EL (cell line): ENCODE data around the gene FLNC.

Source experiments
- DNase-seq: peaks from one replicate; pipeline ENCODE4 v3.0.0-alpha.2; 2016

Gene FLNC

GRCh38 chr7:128805225-128805624 lies 25.0 kb upstream of the FLNC start:
- no peak for DNase-seq

DNA sequence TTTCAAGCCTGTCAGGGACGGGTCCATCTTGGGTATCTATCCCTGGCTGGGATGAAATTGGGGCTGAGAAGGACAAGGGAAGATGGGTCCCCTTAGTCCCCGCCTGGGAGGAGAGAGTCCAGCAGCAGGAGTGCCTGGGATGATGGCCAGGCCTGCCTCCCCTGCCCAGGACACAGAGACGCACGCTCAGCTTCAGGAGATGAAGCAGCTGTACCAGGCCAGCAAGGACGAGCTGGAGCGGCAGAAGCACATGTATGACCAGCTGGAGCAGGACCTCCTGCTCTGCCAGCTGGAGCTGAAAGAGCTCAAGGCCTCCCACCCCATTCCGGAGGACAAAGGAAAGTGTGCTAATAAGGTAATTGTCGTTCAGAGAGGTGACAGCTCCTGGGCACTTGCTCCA lies 23.0 kb upstream of the FLNC start:
- no peak for DNase-seq

GRCh38 chr7:128809363-128809762 lies 20.8 kb upstream of the FLNC start:
- DNase-seq = no peak

- no peak for DNase-seq
Observed at GRCh38 chr7:128810473-128810872, 19.7 kb upstream of the FLNC start.

DNA sequence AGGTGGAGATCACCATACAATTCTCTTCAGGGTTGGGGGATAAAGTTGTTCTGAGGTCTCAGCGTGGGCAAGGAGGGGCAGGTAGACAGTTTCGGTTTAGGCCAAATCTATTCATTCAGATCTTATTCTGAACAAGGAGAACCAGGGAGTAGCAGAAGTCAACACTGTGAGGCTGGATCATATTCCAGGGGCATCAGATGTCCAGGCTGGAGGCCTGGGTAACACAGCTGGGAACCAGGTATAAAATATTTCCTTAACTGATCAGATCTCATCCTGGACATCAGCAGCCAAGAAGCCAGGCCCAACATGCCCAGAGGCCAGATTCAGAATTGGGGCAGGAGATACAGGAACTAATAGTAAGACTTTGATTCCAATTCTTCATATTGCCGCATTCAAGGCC lies 19.2 kb upstream of the FLNC start:
- DNase-seq = no peak

DNA sequence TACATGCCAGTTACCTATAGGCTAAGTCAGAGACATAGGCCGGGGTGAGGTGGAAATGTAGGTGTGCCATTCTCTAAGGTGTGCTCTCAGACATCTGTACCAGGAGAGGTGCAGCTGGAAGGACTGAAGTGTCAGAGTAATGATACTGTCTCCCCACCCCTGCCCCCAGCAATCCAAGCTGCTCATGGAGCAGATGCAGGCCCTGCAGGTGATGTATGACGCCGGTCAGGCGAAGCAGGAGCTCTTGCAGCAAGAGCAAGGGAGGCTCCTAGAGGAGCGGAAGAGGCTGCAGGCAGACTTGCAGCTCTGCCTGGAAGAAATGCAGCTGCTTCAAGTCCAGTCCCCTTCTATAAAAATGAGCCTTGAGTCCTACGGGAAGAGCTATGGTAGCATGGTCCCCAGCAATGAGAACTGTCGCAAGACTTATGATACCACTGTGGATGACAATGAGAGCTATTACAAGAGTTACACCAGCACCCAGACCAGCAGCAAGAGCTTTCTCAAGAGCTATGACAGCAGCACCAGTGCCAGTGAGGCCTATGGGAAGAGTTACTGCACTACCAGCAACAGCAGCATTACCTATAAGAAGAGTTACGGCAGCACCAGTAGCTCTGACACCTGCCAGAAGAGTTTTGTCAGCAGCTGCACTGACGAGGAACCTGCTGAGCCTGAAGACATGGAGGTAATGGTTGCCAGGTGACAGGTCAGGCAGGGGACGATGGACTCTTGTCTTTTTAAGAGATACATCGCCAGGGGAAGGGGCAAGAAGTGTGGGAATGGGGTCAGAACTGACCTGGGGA lies 18.4 kb upstream of the FLNC start:
- DNase-seq = no peak

GRCh38 chr7:128812514-128813168 lies 17.6 kb upstream of the FLNC start:
- DNase-seq = no peak

DNA sequence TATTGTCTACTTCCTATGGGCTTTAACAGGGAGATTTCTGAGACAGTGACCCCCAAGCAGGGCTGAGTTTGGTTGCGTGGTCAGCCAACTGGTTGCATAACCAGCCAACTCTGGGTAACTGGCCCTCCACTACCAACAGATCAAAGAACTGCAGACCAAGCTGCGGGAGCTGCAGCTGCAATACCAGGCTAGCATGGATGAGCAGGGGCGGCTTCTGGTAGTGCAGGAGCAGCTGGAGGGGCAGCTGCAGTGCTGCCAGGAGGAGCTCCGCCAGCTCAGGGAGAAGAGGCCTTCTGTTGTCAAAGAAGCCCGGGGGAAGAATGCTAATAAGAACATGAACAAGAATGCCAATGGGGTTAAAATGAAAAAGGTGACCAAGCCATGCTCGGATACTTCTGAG lies 15.7 kb upstream of the FLNC start:
- no peak for DNase-seq

DNA sequence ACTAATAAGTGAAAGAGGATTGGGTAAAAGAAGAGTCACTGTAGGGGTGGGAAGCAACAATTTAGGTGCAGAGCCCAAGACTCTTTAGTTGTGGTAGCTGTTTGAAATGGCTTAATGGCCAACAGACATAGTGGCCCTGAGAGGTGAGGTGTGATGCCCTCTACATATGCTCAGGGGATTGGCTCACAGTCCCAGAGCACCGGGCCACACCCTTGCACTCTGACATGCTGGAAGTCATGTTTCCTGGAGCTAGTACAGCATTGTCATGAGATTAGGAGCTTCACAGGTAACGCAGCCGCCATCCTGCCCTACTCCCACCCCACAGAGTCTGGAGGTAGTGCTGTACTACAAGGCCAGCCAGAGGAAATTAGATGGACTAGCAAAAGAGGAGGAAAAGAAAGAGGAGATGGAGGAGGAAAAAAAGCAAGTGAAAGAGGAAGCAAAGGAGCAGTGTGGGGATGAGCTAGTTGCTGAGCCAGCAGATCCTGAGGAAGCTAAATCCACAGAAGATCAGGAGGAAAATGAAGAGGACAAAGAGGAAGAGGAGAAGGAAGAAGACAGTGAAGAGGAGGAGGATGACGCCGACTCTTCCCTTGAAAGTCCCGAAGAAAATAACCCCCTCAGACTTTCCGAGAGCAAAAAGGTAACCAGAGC lies 14.8 kb upstream of the FLNC start:
- DNase-seq = no peak

DNA sequence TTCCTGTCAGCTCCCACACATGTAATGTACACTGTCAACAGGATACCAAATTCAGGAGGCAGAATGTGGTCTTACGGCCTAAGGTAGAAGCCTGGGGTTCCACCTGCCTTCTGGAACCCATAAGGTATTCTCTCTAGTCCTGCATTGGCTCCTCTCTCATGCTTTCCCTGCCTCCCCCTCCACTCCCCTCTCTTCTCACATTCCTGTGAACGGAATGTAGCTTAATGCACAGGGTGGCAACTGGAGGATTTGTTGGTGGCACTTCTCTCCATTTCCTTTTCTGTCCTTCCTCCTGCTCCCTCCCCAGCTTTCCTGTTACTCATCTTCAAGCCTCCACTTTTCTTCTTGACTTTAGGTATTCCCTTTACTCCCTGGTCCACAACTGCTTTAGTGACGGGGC lies 11.5 kb upstream of the FLNC start:
- no peak for DNase-seq

DNA sequence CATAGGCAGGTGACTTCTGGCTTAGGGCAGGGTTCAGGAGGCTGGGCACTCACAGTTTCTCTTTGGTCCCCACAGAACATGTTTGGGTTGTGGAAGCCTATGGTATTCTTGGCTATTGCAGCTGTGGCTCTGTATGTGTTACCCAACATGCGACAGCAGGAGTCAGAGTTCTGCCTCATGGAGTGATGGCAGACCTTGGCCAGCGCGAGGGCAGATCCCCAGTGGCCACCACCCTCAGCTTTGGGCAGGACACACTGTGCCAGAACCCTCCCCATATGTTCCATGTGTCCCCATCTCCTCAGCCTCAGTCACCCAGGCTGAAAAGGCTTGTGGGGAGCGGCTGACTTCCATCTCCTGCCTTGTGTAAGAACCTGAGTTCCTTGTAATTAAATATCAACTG lies 8.5 kb upstream of the FLNC start:
- DNase-seq = no peak

- DNase-seq = no peak
Observed at GRCh38 chr7:128826512-128826911, 3.7 kb upstream of the FLNC start.

DNA sequence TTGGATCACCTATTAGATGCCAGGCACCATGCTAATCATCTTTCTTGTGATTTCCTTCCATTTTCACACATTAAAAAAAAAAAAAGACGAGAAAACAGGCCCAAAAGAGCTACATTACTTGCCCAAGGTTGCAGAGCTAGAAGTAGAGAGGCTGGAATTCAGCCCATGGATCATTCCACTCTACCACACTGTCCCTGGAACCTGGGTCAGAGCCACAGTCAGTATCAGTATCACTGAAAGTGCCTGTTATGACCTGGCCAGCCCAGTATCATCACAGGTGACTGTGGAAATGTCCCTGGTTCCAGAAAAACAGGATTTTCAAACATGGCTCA lies 3.3 kb upstream of the FLNC start:
- DNase-seq = no peak

- DNase-seq = peak; percentile 85
Observed at GRCh38 chr7:128827248-128827958, 2.8 kb upstream of the FLNC start.

- DNase-seq = peak; percentile 89
Observed at GRCh38 chr7:128827971-128828711, 2.1 kb upstream of the FLNC start.

DNA sequence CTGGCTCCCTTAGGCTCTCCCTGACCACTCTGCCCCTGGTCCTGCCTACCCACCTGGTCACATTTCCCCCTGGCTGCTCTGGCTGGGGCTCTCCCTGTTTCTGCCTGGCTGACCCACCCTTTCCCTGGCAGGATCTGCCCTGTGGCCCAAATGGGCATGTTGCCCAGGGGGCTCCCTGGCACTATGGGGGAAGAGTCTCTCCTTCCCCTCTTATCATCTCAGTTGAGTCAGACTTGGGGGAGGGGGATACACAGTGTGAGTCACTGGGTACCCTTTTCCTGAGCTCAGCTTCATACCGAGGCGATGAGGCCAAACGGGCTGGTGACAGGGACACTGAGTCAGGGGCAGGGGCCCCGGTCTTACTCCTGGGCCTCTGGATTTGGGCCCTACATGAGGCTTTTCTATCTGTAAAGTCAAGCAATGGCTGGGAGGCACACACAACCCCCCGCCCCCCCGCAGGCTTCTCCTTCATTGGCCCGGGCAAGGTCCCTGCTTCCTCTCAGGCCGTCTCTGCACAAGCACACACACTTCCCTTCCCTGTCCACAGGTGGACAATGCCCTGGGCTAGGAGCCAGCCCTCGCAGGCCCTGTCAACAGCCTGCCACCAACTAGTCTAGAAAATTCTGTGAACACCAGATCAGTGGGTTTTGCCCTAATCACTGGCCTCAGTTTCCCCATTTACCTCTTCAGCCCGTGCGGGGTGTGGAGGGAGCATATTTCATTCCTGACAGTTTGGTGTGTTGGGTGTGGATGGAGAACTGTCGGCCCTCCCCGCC lies 627 bp upstream of the FLNC start:
- DNase-seq = peak; percentile 82

DNA sequence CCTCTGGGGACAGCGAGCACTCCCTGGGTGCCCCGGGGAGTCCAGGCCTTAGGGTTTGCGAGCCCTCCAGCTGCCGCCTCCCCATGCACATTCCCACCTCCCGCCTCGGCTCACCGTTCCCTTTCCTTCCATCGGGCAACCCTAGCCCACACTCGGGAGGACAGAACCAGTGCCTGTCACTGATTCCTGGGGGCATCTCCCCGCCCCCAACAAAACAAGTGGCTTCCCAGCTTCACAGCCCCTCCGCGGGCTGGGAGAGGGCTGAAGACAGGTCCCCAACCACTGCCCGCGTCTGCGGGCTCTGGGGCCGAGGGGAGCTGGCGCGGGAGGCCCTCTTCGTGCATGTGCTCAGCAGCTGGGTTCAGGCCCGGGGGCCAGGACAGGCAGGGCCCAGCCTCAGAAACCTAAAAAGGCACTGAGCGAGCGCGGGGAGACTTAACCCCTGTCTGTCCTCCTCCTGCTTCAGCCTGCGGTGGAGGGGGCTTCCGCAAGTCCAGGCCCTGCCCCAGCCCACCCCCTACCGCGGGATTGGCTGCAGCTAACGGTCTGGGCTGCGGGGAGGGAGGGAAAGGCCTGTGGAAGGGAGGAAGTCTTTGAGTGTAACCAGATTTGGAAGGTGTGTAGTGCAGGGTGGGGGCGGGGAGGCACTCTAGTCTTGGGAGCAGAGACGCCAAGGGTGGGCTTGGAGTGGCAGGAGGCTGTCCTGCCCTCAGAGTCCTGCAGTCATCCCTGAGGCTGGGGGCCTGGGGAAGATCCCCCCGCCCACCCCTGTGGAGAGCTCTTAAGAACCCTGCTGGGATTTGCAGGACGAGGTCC lies 1.2 kb downstream of the FLNC start:
- peak; percentile 69 for DNase-seq

- peak; percentile 56 for DNase-seq
Observed at GRCh38 chr7:128831994-128832879, 2.0 kb downstream of the FLNC start.

DNA sequence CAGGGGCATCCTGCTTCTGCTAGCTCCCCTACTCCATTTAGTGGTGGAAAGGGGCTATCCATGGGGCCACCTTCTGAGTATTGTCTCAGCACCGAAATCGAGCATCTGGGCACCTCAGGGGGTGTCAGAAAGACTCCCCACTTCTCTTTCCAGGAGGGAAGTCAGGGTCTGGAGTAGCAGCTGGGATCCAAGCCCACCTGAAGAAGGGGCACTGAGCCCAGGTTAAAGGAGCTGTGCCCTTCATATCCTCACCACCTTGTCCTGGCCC lies 2.6 kb downstream of the FLNC start:
- no peak for DNase-seq
